GM06990 (cell line): ENCODE measurements around the gene DEAF1.

Experiments
- DNase-seq: peaks from one replicate; pipeline ENCODE4 v3.0.0-alpha.2; 2011; ENCODE audit not compliant: insufficient read length; ENCODE audit errors: extremely low read depth
- H3K27me3 ChIP-seq: replicated peaks from 2 replicates; pipeline ENCODE4 v1.6.0; 2011; ENCODE audit warnings: low read length; ENCODE audit not compliant: control insufficient read depth, insufficient read depth
- H3K36me3 ChIP-seq: 2 replicates; pipeline ENCODE4 v1.5.1; 2011; ENCODE audit warnings: low read length; ENCODE audit not compliant: control insufficient read depth, insufficient read depth
- H3K4me3 ChIP-seq: replicated peaks from 2 replicates; pipeline ENCODE4 v1.5.1; 2011; ENCODE audit warnings: low read depth, mild to moderate bottlenecking, control low read depth, low read length
- TF ChIP-seq, protein P1 (sequence below): IDR thresholded peaks from 2 replicates; pipeline ENCODE4 v1.5.1; 2011; ENCODE audit warnings: low read length, control low read depth, mild to moderate bottlenecking, inconsistent platforms; ENCODE audit not compliant: insufficient read depth, poor library complexity, severe bottlenecking

Gene DEAF1

GRCh38 chr11:607971-608659 is 86.9 kb downstream of the DEAF1 start:
- TF ChIP-seq, protein P1, sequence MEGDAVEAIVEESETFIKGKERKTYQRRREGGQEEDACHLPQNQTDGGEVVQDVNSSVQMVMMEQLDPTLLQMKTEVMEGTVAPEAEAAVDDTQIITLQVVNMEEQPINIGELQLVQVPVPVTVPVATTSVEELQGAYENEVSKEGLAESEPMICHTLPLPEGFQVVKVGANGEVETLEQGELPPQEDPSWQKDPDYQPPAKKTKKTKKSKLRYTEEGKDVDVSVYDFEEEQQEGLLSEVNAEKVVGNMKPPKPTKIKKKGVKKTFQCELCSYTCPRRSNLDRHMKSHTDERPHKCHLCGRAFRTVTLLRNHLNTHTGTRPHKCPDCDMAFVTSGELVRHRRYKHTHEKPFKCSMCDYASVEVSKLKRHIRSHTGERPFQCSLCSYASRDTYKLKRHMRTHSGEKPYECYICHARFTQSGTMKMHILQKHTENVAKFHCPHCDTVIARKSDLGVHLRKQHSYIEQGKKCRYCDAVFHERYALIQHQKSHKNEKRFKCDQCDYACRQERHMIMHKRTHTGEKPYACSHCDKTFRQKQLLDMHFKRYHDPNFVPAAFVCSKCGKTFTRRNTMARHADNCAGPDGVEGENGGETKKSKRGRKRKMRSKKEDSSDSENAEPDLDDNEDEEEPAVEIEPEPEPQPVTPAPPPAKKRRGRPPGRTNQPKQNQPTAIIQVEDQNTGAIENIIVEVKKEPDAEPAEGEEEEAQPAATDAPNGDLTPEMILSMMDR = no peak
- no peaks in the 10 kb centered on the region for H3K27me3 ChIP-seq
- H3K36me3 ChIP-seq = peaks cover 53% of the 10 kb centered on the region
- H3K4me3 ChIP-seq = no peak overlapping the region
- no peak for DNase-seq

GRCh38 chr11:607020-607780 is 87.8 kb downstream of the DEAF1 start:
- Histone ChIP-seq H3K27me3 (no peaks in the 10 kb centered on the region), H3K4me3 (no peak overlapping the region), H3K36me3 (peaks cover 44% of the 10 kb centered on the region)
- DNase-seq = no peak
- TF ChIP-seq, protein P1 = no peak

DNA sequence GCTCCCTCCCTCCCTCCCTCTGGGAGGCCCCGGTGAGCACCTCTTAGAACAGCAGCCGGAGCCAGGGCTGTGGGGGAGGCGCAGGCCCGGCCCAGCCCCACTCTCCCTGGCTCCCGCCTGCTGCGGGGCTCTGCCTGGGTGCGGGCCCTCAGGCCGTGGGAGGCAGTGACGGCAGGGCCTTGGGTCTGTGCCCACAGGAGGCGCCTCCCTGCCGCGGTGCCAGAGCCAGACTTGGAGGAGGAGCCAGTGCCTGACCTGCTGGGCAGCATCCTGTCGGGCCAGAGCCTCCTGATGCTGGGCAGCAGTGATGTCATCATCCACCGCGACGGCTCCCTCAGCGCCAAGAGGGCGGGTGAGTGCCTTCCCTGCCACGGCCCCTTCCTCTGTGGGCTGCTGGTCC is 88.8 kb downstream of the DEAF1 start:
- no peaks in the 10 kb centered on the region for H3K27me3 ChIP-seq
- H3K36me3 ChIP-seq = peaks cover 45% of the 10 kb centered on the region
- TF ChIP-seq, protein P1 = no peak
- no peak overlapping the region for H3K4me3 ChIP-seq
- no peak for DNase-seq

GRCh38 chr11:605286-606129 is 89.5 kb downstream of the DEAF1 start:
- no peaks in the 10 kb centered on the region for H3K27me3 ChIP-seq
- H3K36me3 ChIP-seq = peaks cover 38% of the 10 kb centered on the region
- no peak overlapping the region for H3K4me3 ChIP-seq
- TF ChIP-seq, protein P1 = no peak
- DNase-seq = no peak

DNA sequence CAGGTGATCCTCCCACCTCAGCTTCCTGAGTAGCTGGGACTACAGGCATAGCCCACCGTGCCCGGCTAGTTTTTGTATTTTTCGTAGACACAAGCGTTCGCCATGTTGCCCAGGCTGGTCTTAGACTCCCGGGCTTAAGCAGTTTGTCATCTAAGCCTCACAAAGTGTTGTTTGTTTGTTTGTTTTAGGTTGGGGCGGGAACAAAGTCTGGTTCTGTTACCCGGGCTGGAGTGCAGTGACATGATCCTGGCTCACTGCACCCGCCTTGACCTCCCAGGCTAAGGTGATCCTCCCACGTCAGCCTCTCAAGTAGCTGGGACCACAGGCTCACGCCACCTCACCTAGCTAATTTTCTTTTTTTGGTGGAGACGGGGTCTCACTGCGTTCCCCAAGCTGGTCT is 91.9 kb downstream of the DEAF1 start:
- Histone ChIP-seq H3K27me3 (no peaks in the 10 kb centered on the region), H3K4me3 (no peak overlapping the region), H3K36me3 (peaks cover 35% of the 10 kb centered on the region)
- no peak for DNase-seq
- TF ChIP-seq, protein P1 = no peak
